WI38 (cell line): ENCODE measurements around the gene ALDH1L1.

Experiments
- H3K4me3 ChIP-seq: 2 replicates; pipeline ENCODE4 v1.5.1; 2011; ENCODE audit warnings: low read depth, mild to moderate bottlenecking, control low read depth, low read length
- TF ChIP-seq, protein P1 (sequence below): IDR thresholded peaks from 2 replicates; pipeline ENCODE4 v1.5.1; 2012; ENCODE audit warnings: low read depth, mild to moderate bottlenecking, control low read depth, low read length

ALDH1L1 gene

DNA sequence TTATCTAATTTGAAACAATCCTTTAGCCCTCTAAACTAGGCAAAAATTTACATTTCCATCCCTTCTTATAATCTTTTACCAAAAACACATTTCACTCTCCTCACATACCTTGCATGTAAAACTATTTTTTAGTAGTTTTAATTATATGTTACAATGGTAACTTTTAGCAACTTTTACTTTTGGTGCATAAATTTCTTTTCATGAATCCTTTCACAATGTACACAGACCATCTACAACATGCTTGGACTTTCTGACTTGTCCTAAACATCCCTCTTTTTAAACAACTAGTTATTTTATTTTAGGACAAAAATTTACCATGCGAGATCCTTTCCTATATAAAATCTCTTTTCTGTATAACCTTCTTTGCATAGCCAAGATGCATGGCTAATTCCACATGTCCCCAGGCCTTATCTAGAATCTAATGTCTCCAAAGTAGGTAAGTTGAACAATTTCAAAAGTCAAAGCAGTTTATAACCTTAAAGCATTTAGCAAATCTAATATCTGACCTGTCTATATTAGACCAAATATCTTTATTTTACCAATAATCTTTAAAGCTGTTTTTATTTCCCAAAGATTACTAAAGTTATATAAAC is 14.4 kb upstream of the ALDH1L1 start:
- H3K4me3 ChIP-seq = no peak overlapping the region
- TF ChIP-seq, protein P1, sequence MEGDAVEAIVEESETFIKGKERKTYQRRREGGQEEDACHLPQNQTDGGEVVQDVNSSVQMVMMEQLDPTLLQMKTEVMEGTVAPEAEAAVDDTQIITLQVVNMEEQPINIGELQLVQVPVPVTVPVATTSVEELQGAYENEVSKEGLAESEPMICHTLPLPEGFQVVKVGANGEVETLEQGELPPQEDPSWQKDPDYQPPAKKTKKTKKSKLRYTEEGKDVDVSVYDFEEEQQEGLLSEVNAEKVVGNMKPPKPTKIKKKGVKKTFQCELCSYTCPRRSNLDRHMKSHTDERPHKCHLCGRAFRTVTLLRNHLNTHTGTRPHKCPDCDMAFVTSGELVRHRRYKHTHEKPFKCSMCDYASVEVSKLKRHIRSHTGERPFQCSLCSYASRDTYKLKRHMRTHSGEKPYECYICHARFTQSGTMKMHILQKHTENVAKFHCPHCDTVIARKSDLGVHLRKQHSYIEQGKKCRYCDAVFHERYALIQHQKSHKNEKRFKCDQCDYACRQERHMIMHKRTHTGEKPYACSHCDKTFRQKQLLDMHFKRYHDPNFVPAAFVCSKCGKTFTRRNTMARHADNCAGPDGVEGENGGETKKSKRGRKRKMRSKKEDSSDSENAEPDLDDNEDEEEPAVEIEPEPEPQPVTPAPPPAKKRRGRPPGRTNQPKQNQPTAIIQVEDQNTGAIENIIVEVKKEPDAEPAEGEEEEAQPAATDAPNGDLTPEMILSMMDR = no peak

DNA sequence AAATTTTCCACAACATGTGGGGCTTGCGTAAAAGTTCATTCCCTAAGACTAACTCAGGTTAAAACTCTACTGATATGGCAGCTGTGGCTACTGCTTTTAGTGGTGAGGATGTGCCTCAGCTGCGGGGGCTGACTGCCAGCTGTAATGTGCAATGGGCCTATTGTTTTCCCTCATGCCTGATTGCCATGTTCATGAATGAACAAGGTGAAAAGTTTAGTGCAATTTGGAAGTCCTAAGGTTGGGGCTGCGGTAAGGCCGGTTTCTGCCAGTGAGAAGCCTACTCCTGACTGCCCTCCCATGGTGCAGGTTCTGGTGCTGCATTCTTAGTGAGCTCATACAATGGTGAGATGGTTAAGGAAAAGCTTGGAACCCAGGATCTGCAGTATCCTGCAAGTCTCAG is 10.9 kb upstream of the ALDH1L1 start:
- TF ChIP-seq, protein P1 = no peak

DNA sequence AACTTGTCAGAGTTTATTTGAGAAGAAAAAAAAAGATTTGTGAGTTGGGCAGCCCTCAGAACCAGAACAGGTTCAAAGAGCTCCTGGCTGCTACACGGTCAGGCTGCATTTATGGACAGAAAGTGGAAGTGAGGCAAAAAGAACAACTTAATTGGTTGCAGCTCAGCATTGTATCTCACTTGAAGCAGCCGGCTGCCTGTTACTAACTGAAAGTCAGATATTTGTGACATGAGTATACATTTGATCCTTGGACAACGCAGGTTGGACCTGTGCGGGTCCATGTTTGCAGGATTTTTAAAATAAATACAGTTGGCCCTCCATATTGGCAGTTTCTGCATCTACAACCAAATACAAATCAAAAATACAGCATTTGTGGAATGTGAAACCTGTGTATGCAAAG is 7.5 kb upstream of the ALDH1L1 start:
- no peak overlapping the region for H3K4me3 ChIP-seq
- TF ChIP-seq, protein P1 = no peak

More for the DNA sequence above, 10.9 kb upstream of the ALDH1L1 start:
- H3K4me3 ChIP-seq = no peak overlapping the region

DNA sequence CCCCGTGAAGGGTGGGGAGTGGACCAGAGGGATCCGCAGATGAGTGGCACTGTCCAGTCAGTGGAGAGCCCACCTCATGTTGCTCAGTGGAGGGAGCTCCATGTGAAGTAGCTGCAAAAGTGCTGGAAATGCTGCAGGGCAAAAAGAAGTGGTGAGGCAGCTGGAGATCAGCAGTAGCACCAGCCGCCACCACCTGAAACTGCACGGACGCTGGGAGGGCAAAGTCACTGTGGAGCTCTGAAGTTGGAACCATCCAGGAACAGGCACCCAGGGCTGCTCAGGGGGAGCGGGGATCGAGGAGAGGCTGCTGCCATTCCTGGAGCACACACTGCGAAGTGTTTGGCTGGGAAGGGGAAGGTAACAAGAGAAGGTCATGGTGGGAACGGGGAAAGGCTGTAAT is 6.4 kb upstream of the ALDH1L1 start:
- TF ChIP-seq, protein P1 = no peak
- H3K4me3 ChIP-seq = no peak overlapping the region

DNA sequence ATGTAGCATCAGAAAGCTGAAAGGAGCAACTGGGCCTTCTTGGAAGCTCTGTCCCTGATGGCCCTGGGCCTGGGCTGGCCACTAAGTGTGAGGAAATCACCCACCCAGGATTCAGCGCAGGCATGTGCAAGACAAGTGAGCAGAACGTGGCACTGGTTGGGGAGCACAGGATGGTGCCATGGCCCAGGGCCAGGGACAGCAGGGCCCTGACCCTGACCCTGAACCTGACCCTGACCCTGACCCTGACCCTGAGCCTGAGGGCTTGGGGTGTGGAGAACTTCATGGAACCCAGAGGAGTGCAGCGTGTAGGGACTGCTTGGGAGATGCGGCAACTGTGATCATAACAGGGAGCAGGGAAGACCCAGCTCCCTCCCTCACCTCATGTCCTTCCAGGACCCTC is 5.9 kb upstream of the ALDH1L1 start:
- H3K4me3 ChIP-seq = no peak overlapping the region
- TF ChIP-seq, protein P1 = no peak

DNA sequence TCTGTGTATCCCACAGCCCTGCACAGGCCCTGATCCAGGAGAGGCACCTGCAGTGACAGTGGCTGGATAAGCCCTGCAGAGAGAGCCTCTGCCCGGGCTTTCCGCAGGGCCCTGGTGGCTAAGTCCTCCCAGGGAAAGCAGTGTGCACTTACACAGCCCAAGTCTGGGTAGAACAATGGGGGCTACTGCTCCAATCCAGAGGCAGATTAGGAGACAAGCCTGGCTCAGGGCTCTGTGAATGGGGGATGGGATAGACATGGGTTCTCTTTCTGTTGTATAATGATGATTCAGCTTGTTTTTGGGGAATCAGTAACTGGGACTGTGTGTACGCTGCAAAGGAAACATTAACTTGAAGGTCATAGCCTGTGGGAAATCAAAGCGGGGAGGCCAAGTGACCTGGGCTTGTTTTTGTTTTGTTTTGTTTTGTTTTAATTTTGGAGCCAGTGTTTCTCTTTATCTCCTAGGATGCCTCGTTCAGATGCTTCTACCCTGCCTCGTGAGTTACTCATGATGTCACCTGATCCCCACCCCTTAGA is 4.1 kb upstream of the ALDH1L1 start:
- TF ChIP-seq, protein P1 = no peak
- H3K4me3 ChIP-seq = no peak overlapping the region

DNA sequence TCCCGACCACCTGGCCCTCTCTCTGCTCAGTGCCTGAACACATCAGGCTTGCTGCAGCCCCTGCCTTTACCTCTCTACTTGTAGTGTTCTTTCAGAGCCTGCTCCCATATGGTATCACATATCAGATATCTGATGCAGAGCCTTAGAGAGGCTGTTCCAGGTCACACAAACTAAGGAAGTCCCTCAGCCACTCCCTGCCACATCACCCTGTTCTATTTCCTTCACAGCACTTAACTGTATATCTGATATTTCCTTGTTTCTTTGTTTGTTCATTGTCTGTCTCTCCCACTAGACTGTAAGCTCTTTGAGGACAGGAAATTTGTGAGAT is 976 bp upstream of the ALDH1L1 start:
- no peak overlapping the region for H3K4me3 ChIP-seq
- TF ChIP-seq, protein P1 = no peak
